GM12878 (cell line): ENCODE measurements around the gene PPP2R2B. TPM values are rescaled to one million over a fixed set of nuclear protein-coding genes. Genes with fewer than 3 reads are reported as not detected.

Experiments
- ATAC-seq: fragments of 200-7000 bp; cut with Tn5 transposase; 3 replicates; pipeline ENCODE4 v1.9.1; 2020; ENCODE audit warnings: mild to moderate bottlenecking, moderate library complexity
- BruUV-seq: library from RNA; stranded (reverse); fragments of 400-500 nt; replicated peaks from 2 replicates; lab custom pipeline; 2021; lab: Mats Ljungman, UMichigan
- CTCF ChIA-PET: fragments of 300-600 bp; sonication (Branson Sonifier 250); formaldehyde crosslinking; extraction: SDS; loops from one replicate; lab custom pipeline; 2021; ENCODE audit warnings: inconsistent platforms; lab: Yijun Ruan, JAX
- POLR2A ChIA-PET: fragments of 350-600 bp; formaldehyde crosslinking; extraction: SDS; loops from one replicate; lab custom pipeline; 2021; ENCODE audit warnings: inconsistent platforms; lab: Charles Lee
- RAD21 ChIA-PET: fragments of 300-600 bp; sonication (Branson Sonifier 250); formaldehyde crosslinking; loops from one replicate; lab custom pipeline; 2023; ENCODE audit warnings: antibody characterized with exemption; ENCODE audit not compliant: unreplicated experiment; lab: Charles Lee
- SMC1A ChIA-PET: fragments of 300-600 bp; sonication (Branson Sonifier 250); formaldehyde crosslinking; loops from one replicate; lab custom pipeline; 2023; ENCODE audit not compliant: unreplicated experiment, uncharacterized antibody; lab: Charles Lee
- DNase-seq: peaks from one replicate; pipeline ENCODE4 v3.0.0-alpha.2; 2011; ENCODE audit warnings: low read depth, low spot score
- FAIRE-seq: peaks from 3 replicates; lab custom pipeline; 2011; peaks lifted over from hg19 to GRCh38; lab: Jason Lieb, UNC
- H2AFZ ChIP-seq: 2 replicates; pipeline ENCODE4 v1.6.0; 2011; ENCODE audit warnings: low read depth, low read length, control low read depth; ENCODE audit not compliant: control insufficient read depth
- H3K27ac ChIP-seq: 2 replicates; pipeline ENCODE4 v1.5.1; 2011; ENCODE audit warnings: control low read depth; ENCODE audit not compliant: control insufficient read depth, insufficient read depth
- H3K27me3 ChIP-seq, 2 experiments: replicated peaks in 1 of 2; 2 replicates each; pipeline versions ENCODE4 v1.6.0 to v1.6.1; 2011; ENCODE audit warnings: low read length in 1 of 2; ENCODE audit not compliant: control insufficient read depth in 2 of 2, insufficient read depth in 2 of 2
- H3K36me3 ChIP-seq, 2 experiments: 2 replicates each; pipeline ENCODE4 v1.5.1; 2011; ENCODE audit warnings: low read length in 1 of 2; ENCODE audit not compliant: control insufficient read depth in 2 of 2, insufficient read depth in 2 of 2
- H3K4me1 ChIP-seq: 2 replicates; pipeline ENCODE4 v1.6.1; 2011; ENCODE audit warnings: mild to moderate bottlenecking, low read length, moderate library complexity, mixed read lengths; ENCODE audit not compliant: control insufficient read depth, insufficient read depth
- H3K4me2 ChIP-seq: 2 replicates; pipeline ENCODE4 v1.6.0; 2011; ENCODE audit warnings: control low read depth; ENCODE audit not compliant: control insufficient read depth, insufficient read depth
- H3K4me3 ChIP-seq: fragments of 200-600 bp; sonication (generic); 2 replicates; pipeline ENCODE4 v1.5.1; 2016
- H3K79me2 ChIP-seq: 2 replicates; pipeline ENCODE4 v1.6.0; 2011; ENCODE audit warnings: low read length; ENCODE audit not compliant: control insufficient read depth, insufficient read depth
- H3K9ac ChIP-seq: 2 replicates; pipeline ENCODE4 v1.8.0; 2011; ENCODE audit warnings: low read length, control low read depth, mixed read lengths; ENCODE audit not compliant: control insufficient read depth, insufficient read depth
- H3K9me3 ChIP-seq: replicated peaks from 3 replicates; pipeline ENCODE4 v1.5.1; 2011; ENCODE audit warnings: mild to moderate bottlenecking, low read length; ENCODE audit not compliant: control insufficient read depth, insufficient read depth
- H4K20me1 ChIP-seq: 2 replicates; pipeline ENCODE4 v1.6.0; 2011; ENCODE audit not compliant: control insufficient read depth, insufficient read depth
- ATF7 ChIP-seq: fragments of 450-650 bp; IDR thresholded peaks from 2 replicates; pipeline ENCODE4 v1.6.1; 2016; ENCODE audit warnings: low read depth, mild to moderate bottlenecking
- DPF2 ChIP-seq: fragments of 450-650 bp; IDR thresholded peaks from 2 replicates; pipeline ENCODE4 v1.6.1; 2017; ENCODE audit warnings: mild to moderate bottlenecking
- FOS ChIP-seq: IDR thresholded peaks from 3 replicates; pipeline ENCODE4 v1.6.1; 2011; ENCODE audit warnings: borderline replicate concordance; ENCODE audit not compliant: insufficient read length; ENCODE audit errors: extremely low read depth
- KDM1A ChIP-seq: fragments of 200-600 bp; sonication (generic); IDR thresholded peaks from 2 replicates; pipeline ENCODE4 v1.6.1; 2016; ENCODE audit warnings: borderline replicate concordance
- RAD51 ChIP-seq: fragments of 450-650 bp; IDR thresholded peaks from 2 replicates; pipeline ENCODE4 v1.6.1; 2016; ENCODE audit warnings: moderate library complexity, mild to moderate bottlenecking, inconsistent platforms
- SIX5 ChIP-seq: IDR thresholded peaks from 2 replicates; pipeline ENCODE4 v1.6.1; 2011; ENCODE audit warnings: mild to moderate bottlenecking, low read depth, low read length, moderate library complexity; ENCODE audit not compliant: severe bottlenecking
- SMAD5 ChIP-seq: IDR thresholded peaks from 2 replicates; pipeline ENCODE4 v1.6.1; 2016; ENCODE audit warnings: antibody characterized with exemption, low read depth
- SUZ12 ChIP-seq: fragments of 200-600 bp; sonication (generic); IDR thresholded peaks from one replicate; pipeline ENCODE4 v1.6.1; 2018; ENCODE audit warnings: antibody characterized with exemption, mild to moderate bottlenecking; ENCODE audit not compliant: unreplicated experiment
- TARDBP ChIP-seq: IDR thresholded peaks from 2 replicates; pipeline ENCODE4 v1.6.1; 2016; ENCODE audit warnings: borderline replicate concordance
- WGBS: methylation state at CpG from one replicate; pipeline ENCODE4 v1.1.6; 2016; ENCODE audit warnings: low lambda C conversion rate; ENCODE audit not compliant: insufficient replicate concordance, insufficient coverage; ENCODE audit errors: missing lambda C conversion rate; 5-methylcytosine and 5-hydroxymethylcytosine counted together
- in situ Hi-C: fragments of 300-500 bp; cut with MboI; formaldehyde crosslinking; loops from 9 replicates; pipeline ENCODE4 v1.14.3; 2018; ENCODE audit warnings: mixed read lengths
- intact Hi-C: fragments of 100-400 bp; cut with micrococcal nuclease; formaldehyde crosslinking; loops from one replicate; pipeline ENCODE4 v1.14.2; 2022; ENCODE audit not compliant: unreplicated experiment
- polyA plus RNA-seq, 11 experiments: library from polyadenylated mRNA; depleted of rRNA in 4 of 11; unstranded in 6 of 11; stranded (reverse) in 5 of 11; fragments of >200 nt; fragmentation: Nextera tagmentation in 4 of 11; fragmentation: Illumina TruSeq in 1 of 11; extraction: Ambion mirVana in 4 of 11; extraction: Trizol in 1 of 11; gene quantifications; 1 replicate in 1 of 11; 2 replicates in 10 of 11; pipeline versions ENCODE4 v1.2.1 to v1.2.3, GENCODE V29; 2011 to 2016; ENCODE audit warnings: inconsistent platforms in 2 of 11, missing spikeins in 2 of 11, low read depth in 1 of 11
- total RNA-seq, 4 experiments: library from RNA; depleted of rRNA in 3 of 4; stranded (reverse); fragments of >200 nt in 3 of 4; fragmentation: Illumina TruSeq in 1 of 4; extraction: Trizol in 1 of 4; gene quantifications; 2 replicates each; pipeline versions ENCODE4 v1.2.1 to v1.2.3, GENCODE V29; 2013 to 2021
- TF ChIP-seq, protein P1 (sequence below): fragments of 450-650 bp; IDR thresholded peaks from 2 replicates; pipeline ENCODE4 v1.6.1; 2014; ENCODE audit warnings: mild to moderate bottlenecking

PPP2R2B gene
- total and polyA plus RNA-seq, 10 of the 15 experiments (the other 5 are each of a cell fraction or from before 2014, with no cell fraction given) = not detected

DNA sequence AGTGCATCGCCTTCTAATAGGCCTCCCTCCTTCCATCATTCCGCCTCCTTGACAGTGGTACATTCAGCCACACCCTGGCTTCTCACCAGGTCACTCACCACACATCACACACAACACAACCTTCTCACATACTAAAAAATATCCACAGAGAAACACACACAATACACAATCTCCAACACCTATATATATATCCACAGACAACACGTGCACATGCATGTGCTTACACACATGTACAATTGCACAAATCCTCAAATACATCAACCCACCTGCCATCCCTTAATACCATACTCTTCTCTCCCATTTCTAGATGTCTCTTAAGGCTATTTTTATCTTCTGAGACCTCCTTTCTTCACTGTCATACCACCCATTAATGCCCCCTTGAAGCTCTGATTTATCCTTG lies 57.6 kb downstream of the PPP2R2B start:
- TF ChIP-seq SMAD5 (no peak), DPF2 (no peak), FOS (no peak)
- TF ChIP-seq, protein P1, sequence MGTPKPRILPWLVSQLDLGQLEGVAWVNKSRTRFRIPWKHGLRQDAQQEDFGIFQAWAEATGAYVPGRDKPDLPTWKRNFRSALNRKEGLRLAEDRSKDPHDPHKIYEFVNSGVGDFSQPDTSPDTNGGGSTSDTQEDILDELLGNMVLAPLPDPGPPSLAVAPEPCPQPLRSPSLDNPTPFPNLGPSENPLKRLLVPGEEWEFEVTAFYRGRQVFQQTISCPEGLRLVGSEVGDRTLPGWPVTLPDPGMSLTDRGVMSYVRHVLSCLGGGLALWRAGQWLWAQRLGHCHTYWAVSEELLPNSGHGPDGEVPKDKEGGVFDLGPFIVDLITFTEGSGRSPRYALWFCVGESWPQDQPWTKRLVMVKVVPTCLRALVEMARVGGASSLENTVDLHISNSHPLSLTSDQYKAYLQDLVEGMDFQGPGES = no peak
- TF ChIP-seq, all 136 proteins: peak for 0
- 63% methylated on average over 3 of the region's 3 CpGs for WGBS
- no peak overlapping the region for H3K27ac ChIP-seq
- H3K9me3 ChIP-seq = no peaks in the 10 kb centered on the region
- H3K36me3 ChIP-seq = no peaks in the 10 kb centered on the region
- in situ Hi-C loops (no loop called here), intact Hi-C loops (no loop called here)
- no peak for DNase-seq
- H3K4me2 ChIP-seq = no peak overlapping the region
- no peak overlapping the region for H3K9ac ChIP-seq
- no peaks in the 10 kb centered on the region for H3K27me3 ChIP-seq
- no peak for ATAC-seq
- ChIA-PET SMC1A (no interaction called here), RAD21 (no interaction called here), CTCF (no interaction called here), POLR2A (no interaction called here)
- no peak overlapping the region for H3K4me3 ChIP-seq
- H4K20me1 ChIP-seq = no peaks in the 10 kb centered on the region
- FAIRE-seq = no peak
- no peaks in the 10 kb centered on the region for H3K79me2 ChIP-seq
- no peak overlapping the region for H2AFZ ChIP-seq
- no TSS peak for BruUV-seq
- no peaks in the 10 kb centered on the region for H3K4me1 ChIP-seq

GRCh38 chr5:146818822-146819221 lies 59.7 kb downstream of the PPP2R2B start:
- POLR2A ChIA-PET = no interaction called here
- intact Hi-C loops = no loop called here
- no peaks in the 10 kb centered on the region for H3K27me3 ChIP-seq
- H3K36me3 ChIP-seq = no peaks in the 10 kb centered on the region
- H4K20me1 ChIP-seq = no peaks in the 10 kb centered on the region
- no peak overlapping the region for H3K9ac ChIP-seq
- no peaks in the 10 kb centered on the region for H3K79me2 ChIP-seq
- no peak for FAIRE-seq
- RAD21 ChIA-PET = no interaction called here
- no peak overlapping the region for H3K4me3 ChIP-seq
- H3K27ac ChIP-seq = no peak overlapping the region
- 12% methylated on average over 2 of the region's 2 CpGs for WGBS
- no peak overlapping the region for H2AFZ ChIP-seq
- no peak for ATAC-seq
- CTCF ChIA-PET = no interaction called here
- no peaks in the 10 kb centered on the region for H3K4me1 ChIP-seq
- no peak for DNase-seq
- no TSS peak for BruUV-seq
- no peak for TF ChIP-seq TARDBP
- TF ChIP-seq RAD51 = no peak
- no peak for TF ChIP-seq SUZ12
- no peak for TF ChIP-seq KDM1A
- TF ChIP-seq ATF7 = no peak
- TF ChIP-seq SIX5 = no peak
- H3K4me2 ChIP-seq = no peak overlapping the region
- in situ Hi-C loops = no loop called here
- SMC1A ChIA-PET = no interaction called here
- no peaks in the 10 kb centered on the region for H3K9me3 ChIP-seq
